ENCODE data around the gene JPH2.

JPH2 gene

GRCh38 chr20:44182135-44182765, 4.7 kb downstream of the JPH2 start:
- Histone ChIP-seq H3K27ac (replicated peaks) (no peak overlapping the region), H3K4me3 (replicated peaks; ENCODE audit: insufficient read depth, low read length) (no peak overlapping the region), H3K27me3 (ENCODE audit: insufficient read depth, poor library complexity, severe bottlenecking) (peaks cover 16% of the 10 kb centered on the region)
- no peak for TF ChIP-seq CTCF (IDR thresholded peaks at IDR 0.05; ENCODE audit: insufficient read depth, low read length)
- TF ChIP-seq GABPA (IDR thresholded peaks at IDR 0.05; ENCODE audit: low read depth), result no peak
- no peak for TF ChIP-seq REST (IDR thresholded peaks at IDR 0.05; ENCODE audit: insufficient replicate concordance, low read depth)
- TF ChIP-seq SPI1 (IDR thresholded peaks at IDR 0.05; ENCODE audit: borderline replicate concordance, low read depth), result no peak
- no peak for TF ChIP-seq POLR2AphosphoS5 (IDR thresholded peaks at IDR 0.05; ENCODE audit: low read depth)
- DNase-seq (ENCODE audit: low read depth in 1 of 2, low spot score in 1 of 2), result no peak

DNA sequence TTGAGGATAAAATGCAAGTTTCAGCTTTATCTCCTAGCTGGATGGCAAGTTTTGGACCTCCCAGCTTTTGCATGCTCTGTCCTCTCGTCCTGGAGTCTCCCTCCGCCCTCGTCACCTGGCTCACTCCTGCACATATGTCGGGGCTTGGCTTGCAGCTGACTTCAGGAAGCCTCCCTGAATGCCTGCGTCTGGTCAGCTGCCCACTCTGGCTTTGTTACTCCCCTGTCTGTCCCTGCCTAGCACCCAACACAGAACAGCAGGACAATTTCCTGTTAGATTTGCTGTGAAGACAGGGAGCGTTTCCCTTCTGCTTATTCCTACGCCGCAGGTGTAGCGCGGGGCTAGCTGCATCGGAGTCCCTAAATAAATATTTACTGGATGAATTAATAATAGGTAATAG, 5.4 kb downstream of the JPH2 start:
- Histone ChIP-seq H3K27ac (replicated peaks) (no peak overlapping the region), H3K4me3 (replicated peaks; ENCODE audit: insufficient read depth, low read length) (no peak overlapping the region), H3K27me3 (ENCODE audit: insufficient read depth, poor library complexity, severe bottlenecking) (peaks cover 11% of the 10 kb centered on the region)
- no peak for DNase-seq (ENCODE audit: low read depth in 1 of 2, low spot score in 1 of 2)
- no peak for TF ChIP-seq SPI1 (IDR thresholded peaks at IDR 0.05; ENCODE audit: borderline replicate concordance, low read depth)
- TF ChIP-seq POLR2AphosphoS5 (IDR thresholded peaks at IDR 0.05; ENCODE audit: low read depth), result no peak

- Histone ChIP-seq H3K27ac (replicated peaks) (no peak overlapping the region), H3K27me3 (ENCODE audit: insufficient read depth, poor library complexity, severe bottlenecking) (peaks cover 9% of the 10 kb centered on the region), H3K4me3 (replicated peaks; ENCODE audit: insufficient read depth, low read length) (no peak overlapping the region)
- DNase-seq (ENCODE audit: low read depth in 1 of 2, low spot score in 1 of 2), result no peak
- TF ChIP-seq SPI1 (IDR thresholded peaks at IDR 0.05; ENCODE audit: borderline replicate concordance, low read depth) (no peak), REST (IDR thresholded peaks at IDR 0.05; ENCODE audit: insufficient replicate concordance, low read depth) (no peak), POLR2AphosphoS5 (IDR thresholded peaks at IDR 0.05; ENCODE audit: low read depth) (no peak), CTCF (IDR thresholded peaks at IDR 0.05; ENCODE audit: insufficient read depth, low read length) (no peak), GABPA (IDR thresholded peaks at IDR 0.05; ENCODE audit: low read depth) (no peak)
Observed at GRCh38 chr20:44180814-44181213, 6.2 kb downstream of the JPH2 start.

DNA sequence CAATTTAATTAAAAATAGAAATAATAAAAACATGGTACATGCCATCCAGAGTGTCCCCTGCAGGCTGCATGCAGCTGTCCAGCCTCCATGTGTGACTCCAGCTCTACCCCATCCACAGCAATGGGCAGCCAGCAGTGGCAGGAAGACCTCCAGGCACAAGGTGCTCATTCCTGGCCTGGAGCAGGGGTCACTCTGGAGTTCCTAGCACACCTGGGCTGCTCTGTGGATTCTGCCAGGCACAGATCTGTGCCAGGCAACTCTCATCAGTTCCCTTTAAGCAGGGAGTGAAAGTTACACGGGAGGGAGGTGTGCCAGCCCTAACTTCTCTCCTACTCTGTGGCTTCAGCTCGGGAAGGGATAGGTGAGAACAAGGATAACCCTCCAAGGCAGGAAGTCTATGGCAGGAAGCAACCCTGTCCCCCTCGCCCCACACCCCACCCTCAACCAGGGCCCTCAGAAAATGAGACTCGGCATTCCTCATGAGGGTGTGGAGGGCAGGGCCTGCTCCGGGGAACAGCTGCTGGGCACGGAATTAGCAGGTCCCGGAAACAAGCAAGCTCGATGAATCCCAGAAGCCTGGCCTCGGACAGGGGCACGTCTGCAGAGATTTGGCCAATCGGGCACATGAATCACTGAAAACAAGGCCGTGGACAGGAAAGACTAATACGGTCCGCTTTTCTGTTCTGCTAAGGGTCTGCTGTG, 10.0 kb downstream of the JPH2 start:
- no peak for DNase-seq (ENCODE audit: low read depth in 1 of 2, low spot score in 1 of 2)
- TF ChIP-seq CTCF (IDR thresholded peaks at IDR 0.05; ENCODE audit: insufficient read depth, low read length) (no peak), SPI1 (IDR thresholded peaks at IDR 0.05; ENCODE audit: borderline replicate concordance, low read depth) (no peak)
- Histone ChIP-seq H3K27me3 (ENCODE audit: insufficient read depth, poor library complexity, severe bottlenecking) (peaks cover 12% of the 10 kb centered on the region), H3K4me3 (replicated peaks; ENCODE audit: insufficient read depth, low read length) (no peak overlapping the region), H3K27ac (replicated peaks) (no peak overlapping the region)

Measured in HL-60 (cell line).